DMS114 treated with DMSO at 0.1 percent for 48 hours (cell line): Measurements from ENCODE around the gene TXK.

Experiments
- DNase-seq: peaks from one replicate; lab custom pipeline; 2025; ENCODE audit not compliant: unreplicated experiment; lab: John Stamatoyannopoulos, UW

TXK gene

GRCh38 chr4:48027653-48028052, 106.4 kb downstream of the TXK start:
- DNase-seq = no peak

GRCh38 chr4:48025005-48025404, 109.0 kb downstream of the TXK start:
- DNase-seq = no peak

- no peak for DNase-seq
These were observed 109.5 kb downstream of the TXK start for GRCh38 chr4:48024522-48024921.

- DNase-seq = no peak
These were observed 111.8 kb downstream of the TXK start for GRCh38 chr4:48022192-48022799.

- no peak for DNase-seq
These were observed 113.0 kb downstream of the TXK start for GRCh38 chr4:48021100-48021499.

GRCh38 chr4:48018112-48018511, 115.9 kb downstream of the TXK start:
- DNase-seq = no peak

GRCh38 chr4:48017108-48017571, 116.9 kb downstream of the TXK start:
- no peak for DNase-seq
